CD4-positive, alpha-beta T cell treated with Interleukin-1 beta for 1 hour (primary cell): Measurements from ENCODE around the gene ACAN.
"Not testable (repeated sequence)": the region's sequence is repeated elsewhere in the genome, so short reads cannot be mapped to it uniquely, and the experiment has no call there.

Experiments used
- DNase-seq, 2 donors: peaks; one replicate each; pipeline ENCODE4 v3.0.0-alpha.2; 2020 to 2022

Gene ACAN

DNA sequence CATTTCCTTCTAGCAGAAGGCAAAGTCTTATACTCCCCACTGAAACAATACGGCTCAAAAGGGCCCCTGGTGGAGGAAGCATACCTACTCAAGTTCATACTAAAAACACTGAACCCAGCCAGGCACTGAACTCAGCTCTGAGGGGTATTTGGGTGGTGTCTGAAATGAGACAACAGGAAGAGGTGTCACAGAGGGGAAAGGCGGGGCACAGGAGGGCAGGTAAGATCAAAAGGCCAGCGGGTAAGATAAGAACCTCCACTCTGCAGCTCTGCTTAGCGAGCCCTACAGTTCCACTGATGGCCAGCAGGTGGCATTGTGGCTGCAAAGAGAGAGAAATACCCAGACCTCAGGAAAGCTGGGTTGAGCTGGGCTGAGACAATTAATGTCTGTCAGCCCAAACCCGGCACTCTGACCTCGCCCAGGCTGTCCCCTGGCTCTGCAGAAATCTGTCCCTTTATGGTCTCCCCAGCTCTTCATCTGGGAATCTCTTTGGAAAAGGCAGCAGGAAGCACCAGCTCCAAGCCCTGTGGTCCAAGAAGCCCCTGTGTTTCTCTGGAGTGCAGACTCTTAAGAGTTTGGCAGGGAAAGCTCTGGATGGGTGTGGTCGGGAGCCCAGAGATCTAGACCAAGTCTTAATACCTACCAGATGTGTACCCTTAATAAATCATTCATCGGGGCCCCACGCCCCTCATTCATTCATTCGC is 101.5 kb downstream of the ACAN start:
- peak; percentile 94 to 96 for DNase-seq

GRCh38 chr15:88905576-88905975 is 102.3 kb downstream of the ACAN start:
- DNase-seq = no peak

DNA sequence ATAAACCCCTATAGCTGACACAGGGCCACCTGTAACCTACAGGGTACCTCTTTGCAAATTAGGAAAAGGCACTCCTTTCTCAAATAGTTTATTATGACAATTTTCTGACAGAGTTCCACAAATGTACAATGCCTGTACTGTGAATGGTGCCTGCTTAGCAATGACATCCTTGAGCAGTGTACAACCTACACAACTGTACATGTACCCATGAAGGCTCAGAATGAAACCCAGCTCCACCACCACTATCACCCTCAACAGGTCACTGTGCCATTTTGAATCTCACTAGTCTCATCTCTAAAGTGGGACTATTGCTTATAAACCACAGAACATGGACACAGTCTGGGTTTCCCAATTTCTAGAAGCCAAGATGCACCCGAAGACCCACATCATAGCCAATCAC is 102.9 kb downstream of the ACAN start:
- DNase-seq = no peak

- DNase-seq = no peak
Measured at GRCh38 chr15:88906551-88906950, 103.3 kb downstream of the ACAN start.

DNA sequence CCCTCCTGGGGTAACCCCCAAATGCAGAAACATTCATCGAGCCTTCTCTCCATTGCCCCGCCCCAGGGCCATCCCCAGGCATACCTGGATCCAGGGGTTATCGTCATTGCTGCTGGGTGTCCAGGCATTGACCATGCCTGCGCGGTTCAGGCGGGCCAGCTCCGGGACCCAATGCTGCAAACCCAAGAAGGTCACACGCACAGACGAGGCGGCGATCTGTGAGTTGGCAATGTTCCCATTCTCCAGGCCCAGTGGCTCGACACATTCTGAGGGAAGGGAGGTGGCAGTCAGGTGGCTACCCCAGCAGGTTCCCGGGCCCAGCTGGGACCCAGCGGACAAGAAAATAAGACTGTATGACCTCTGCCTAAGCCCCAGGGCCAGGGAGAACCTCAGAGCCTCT is 103.9 kb downstream of the ACAN start:
- no peak for DNase-seq

DNA sequence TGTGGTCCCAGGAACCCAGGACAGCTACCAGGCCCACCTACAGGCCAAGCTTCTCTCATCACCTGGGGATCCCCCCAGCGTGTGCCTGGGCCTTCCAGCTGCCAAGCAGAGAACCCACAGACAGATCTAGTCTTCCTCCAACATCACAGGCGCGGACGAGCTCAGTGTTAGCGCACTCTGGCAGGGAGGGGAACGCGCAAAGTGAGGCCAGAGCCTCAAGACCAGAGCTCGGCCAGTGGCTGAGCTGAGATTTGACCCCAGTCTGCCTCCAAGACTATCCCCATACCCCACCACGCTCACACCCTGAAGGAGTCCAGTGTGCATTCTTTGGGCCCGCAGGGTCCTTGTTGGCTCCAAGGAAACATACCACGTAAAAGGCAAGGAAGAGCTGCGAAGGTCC is 104.9 kb downstream of the ACAN start:
- DNase-seq = no peak

DNA sequence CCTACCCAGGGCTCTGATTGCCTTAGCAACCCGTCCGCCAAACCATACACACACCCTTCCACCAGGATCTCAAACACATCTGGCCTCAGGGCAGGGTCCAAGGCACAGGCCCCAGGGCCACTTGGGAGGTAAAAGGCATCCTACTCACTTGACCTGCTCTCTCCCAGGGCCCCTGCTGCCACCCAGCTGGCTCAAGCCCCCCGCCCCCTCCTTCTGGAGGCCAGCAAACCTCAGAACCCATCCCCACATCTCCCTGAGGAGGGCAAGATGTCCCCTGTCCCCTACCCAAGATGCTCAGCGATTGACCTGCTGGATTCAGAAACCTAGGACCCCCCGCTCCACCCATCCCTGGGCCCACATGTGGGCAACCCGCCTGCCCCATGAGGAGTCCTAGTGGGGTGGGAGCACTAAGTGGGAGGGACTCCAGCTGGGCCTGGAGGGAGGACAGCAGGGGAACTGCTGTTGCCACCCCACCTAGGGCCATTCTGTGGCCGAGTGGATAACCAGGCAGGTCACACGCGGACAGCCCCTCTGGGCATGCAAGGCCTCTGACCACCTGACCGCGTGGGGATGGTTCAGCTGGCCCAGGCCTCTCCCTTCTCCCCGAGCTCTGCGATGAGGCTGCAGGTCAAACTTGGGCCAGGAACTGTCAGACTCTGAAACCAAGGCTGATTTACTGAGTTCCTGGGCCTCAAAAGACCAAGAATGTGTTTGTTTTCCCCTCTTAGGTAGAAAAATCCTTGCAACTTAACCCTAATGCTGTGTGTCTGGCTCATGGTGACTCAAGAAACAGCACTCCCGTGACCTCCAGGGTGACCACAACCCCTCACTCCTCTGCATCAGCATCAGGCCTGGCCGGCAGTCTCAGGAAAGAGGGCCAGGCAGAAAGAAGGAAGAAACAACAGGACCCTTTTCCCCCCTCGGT is 105.7 kb downstream of the ACAN start:
- DNase-seq = no peak

- DNase-seq = no peak
Measured at GRCh38 chr15:88909956-88910831, 107.0 kb downstream of the ACAN start.

GRCh38 chr15:88911766-88912118 is 108.5 kb downstream of the ACAN start:
- no peak for DNase-seq

- DNase-seq = no peak
Measured at GRCh38 chr15:88912500-88912921, 109.3 kb downstream of the ACAN start.

GRCh38 chr15:88913017-88913849 is 110.0 kb downstream of the ACAN start, which contains the start of gene MFGE8:
TSS of gene MFGE8 (minus strand) at chr15:88913379. CDS start at chr15:88913319, 60 bp downstream.
- peak; percentile 61 to 69 for DNase-seq

DNA sequence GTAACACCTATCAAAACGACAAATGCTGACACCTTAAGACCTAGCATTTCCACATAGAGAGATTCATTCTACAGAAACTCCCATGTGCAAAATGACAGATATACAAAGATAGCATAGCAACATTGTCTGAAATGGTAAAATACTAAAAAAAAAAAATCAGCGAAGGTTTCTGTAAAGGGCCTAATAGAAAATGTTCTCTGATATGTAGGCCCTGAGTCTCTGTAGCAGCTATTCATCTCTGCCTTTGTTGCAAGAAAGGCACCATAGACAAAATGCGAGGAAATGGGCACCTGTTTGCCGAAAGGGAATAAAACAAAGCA is 110.6 kb downstream of the ACAN start:
- DNase-seq = no peak

- no peak for DNase-seq
Measured at GRCh38 chr15:88915354-88915753, 112.1 kb downstream of the ACAN start.

DNA sequence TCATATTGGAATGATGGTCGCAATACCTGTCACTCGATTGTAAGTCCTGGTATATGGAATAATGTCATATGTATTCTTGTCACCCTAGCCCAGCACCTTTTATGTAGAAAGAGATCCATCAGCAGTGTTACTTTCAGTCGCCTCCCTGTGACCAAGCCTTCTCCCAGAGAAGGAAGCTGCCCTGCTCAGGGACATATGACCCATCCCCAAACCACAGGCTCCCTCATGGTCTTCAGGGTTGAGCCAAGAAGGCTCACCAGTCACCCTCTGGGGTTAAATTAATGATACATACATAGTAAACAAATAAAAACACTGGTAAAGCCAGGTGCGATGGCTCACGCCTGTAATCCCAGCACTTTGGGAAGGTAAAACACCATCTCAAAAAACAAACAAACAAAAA is 114.5 kb downstream of the ACAN start:
- no peak for DNase-seq

DNA sequence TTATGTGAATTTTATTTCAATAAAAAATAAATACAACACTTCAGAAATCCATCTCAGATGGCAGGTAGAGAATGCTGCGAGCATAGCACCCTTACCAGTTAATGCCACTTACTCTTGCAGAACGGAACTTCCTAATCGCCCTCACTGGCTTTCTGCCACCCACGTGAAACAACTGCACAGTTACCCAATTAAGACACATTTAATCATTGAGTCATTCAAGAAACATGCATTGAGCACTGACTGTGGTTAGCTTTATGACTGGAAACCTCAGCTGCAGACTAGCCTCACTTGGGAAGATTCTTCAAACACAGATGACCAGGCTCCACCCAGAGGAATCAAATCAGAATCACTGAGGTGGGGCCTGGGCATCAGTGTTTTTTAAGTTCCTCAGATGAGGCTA is 115.5 kb downstream of the ACAN start:
- DNase-seq = no peak

- no peak for DNase-seq
Measured at GRCh38 chr15:88920186-88920891, 117.1 kb downstream of the ACAN start.

GRCh38 chr15:88920892-88921435 is 117.7 kb downstream of the ACAN start:
- not testable (repeated sequence) for DNase-seq
